Measurements from ENCODE around the gene CEP97.
"Not testable (repeated sequence)": the region's sequence is repeated elsewhere in the genome, so short reads cannot be mapped to it uniquely, and the experiment has no call there.

The CEP97 gene, protein sequence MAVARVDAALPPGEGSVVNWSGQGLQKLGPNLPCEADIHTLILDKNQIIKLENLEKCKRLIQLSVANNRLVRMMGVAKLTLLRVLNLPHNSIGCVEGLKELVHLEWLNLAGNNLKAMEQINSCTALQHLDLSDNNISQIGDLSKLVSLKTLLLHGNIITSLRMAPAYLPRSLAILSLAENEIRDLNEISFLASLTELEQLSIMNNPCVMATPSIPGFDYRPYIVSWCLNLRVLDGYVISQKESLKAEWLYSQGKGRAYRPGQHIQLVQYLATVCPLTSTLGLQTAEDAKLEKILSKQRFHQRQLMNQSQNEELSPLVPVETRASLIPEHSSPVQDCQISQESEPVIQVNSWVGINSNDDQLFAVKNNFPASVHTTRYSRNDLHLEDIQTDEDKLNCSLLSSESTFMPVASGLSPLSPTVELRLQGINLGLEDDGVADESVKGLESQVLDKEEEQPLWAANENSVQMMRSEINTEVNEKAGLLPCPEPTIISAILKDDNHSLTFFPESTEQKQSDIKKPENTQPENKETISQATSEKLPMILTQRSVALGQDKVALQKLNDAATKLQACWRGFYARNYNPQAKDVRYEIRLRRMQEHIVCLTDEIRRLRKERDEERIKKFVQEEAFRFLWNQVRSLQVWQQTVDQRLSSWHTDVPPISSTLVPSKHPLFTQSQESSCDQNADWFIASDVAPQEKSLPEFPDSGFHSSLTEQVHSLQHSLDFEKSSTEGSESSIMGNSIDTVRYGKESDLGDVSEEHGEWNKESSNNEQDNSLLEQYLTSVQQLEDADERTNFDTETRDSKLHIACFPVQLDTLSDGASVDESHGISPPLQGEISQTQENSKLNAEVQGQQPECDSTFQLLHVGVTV

DNA sequence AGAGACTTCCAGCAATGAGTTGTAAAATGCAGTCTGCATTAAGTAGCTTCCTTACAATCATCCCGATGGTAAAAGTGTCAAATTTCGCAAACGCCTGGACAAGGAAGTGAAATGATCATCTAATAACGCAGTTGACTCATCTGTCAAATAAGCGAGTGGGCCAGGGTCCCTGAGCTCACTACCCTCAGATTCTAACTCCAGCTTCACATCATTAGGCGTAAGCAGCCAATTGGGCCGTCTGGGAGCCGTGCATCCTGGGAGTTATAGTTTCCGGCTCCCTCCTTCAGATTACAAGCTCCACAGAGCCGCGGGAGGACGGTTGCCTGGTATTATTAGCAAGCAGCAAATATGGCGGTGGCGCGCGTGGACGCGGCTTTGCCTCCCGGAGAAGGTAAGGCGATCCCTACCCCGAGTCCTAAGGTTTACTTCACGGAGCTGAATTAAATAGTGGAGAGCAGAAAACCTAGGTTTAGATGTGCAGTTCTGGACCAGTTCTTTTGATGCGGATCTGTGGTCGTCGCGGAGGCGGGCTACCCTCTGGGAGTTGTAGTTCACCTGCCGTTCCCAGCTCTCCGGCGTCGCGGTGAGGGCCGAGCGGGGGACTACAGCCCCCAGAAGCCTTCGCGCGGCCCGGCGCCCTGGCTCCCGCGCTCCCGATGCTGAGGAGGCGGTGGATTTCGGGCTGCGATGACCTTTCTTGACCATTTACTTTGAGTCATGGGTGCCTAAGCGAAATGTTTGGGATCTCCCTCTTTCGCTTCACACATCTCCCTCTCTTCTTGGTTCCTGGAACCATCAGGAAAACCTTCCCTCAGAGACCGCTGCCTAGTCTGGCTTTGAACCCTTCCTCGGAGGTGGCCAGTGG is at the start of gene CEP97:
Gene CEP97, plus strand, starts transcription at position 286 of the 865 bp plus-strand sequence. Its CDS starts 63 bp downstream, at position 349.
- DNase-seq (ENCODE audit: low read depth in 2 of 2): peak; percentile 75 to 83

DNA sequence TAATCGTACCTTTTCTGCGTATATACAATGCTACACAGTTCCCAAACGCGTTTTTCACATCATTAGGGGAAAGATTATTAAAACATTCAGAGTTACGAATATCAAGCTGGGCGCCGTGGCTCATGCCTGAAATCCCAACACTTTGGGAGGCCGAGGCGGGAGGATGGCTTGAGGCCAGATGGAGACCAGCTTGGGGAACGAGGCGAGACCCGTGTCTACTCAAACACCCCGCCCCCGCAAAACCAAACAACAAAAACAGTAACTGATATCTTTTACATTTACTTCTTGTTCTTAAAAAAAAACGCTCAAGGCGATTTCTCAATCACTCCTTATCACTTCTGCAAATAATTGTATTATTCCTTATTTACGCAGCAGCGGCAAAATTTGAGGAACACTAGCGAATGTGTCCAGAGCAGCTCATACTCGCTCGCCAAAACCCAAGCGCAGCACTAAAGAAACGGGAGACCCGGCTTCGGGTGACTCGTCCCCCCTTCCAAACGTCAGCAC is 48.7 kb upstream of the CEP97 start:
- no peak for DNase-seq (ENCODE audit: low read depth in 2 of 2)

DNA sequence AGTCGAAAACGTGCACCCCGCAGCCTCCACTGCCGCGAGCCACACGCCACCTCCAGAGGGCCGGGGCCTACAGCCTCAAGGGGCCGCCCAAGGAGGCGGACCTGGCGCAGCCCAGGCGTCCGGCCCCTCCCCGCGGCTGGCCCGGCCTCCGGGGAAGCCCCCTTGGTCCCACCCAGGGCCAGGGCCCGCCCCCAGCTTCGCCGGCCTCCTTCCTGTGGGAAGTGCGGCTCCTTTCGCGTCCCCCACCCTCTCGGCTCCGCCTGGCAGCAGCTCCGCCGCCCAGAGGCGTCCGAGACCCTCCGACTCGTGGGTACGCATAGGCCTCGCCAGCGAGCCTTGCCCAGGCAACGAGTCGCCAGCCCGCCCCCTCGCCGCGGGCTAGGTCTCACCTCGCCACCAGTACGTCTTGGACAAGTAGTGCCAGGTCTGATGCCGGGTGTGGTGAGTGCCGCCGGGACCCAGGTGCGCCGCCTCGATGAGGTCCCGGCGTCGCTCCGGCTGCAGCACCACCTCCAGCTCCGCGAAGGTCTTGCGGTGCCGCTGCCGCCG is 48.1 kb upstream of the CEP97 start:
- peak; percentile 88 to 95 for DNase-seq (ENCODE audit: low read depth in 2 of 2)

DNA sequence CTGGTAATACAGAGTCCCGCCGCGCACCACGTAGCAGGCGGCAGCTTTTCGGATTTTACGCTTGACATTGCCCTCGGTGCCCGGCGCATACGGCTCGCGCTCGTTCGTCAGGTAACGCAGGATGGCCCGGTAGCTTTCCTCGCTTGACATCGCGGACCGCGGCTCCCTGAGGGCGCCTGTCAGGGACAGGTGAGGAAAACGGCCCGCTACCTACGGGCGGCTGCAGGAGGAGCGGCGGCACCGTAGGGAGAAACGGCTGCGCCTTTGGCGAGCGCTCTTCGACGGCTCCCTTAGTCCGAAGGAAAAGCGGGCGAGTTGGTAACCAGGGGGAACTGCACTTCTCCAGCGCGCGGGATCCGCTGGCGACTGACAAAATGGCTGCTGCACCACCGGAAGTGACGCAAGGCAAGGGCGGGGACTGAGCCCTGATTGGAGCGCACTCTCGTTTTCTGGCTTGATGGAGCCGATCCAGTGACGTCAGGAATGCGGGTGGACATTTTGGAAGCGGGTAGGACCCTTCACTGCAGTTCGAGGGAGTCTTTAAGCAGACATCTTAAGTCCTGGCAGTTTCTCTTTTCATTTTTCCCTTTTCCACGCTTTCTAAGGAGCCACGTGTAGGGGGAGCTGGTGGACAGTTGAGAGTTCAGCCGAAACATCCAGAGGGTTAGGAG is 47.5 kb upstream of the CEP97 start, which contains the start of gene ZBTB11:
Gene ZBTB11, minus strand, starts transcription at position 368 of the 671 bp plus-strand sequence. Its CDS starts 218 bp downstream, at position 150.
- peak; percentile 99 for DNase-seq (ENCODE audit: low read depth in 2 of 2)

DNA sequence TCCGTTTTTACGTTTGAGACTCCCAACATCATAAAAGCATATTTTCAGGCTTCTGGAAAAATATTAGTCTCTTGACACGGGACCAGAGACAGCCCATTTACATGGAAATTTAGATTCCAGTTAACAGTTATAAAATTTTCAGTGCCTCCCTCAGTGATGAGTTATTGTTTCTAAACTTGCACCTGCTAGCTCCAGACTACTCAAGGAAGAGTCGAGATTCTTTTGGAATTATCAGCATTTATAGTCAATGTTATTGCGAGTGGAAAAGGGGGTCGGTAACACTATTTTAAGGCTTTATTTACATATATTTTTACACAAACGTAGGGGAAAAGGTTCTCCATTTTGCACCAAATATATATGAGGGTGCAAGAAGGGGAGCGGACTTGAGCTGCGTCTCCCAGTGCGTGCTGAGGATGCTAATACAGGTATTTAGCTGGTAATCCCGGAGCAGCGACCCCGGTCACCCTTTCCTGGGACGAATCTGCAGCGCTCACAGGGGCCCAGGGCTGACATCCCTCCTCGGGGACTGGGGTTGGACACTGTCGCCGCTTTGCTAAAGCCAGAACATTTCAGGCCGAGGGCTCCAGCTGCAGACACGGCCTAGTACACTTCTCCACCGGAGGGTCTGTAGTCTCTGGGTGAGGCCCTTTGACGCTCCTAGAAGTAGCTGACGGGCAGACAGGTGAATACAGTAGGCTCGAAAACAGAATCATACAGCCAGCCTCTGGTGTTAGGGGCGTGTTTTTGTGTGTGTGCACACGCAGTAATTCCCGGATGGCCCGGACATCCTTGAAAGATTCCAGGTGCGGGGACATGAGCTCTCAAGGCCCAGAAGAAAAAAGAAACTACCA is 46.8 kb upstream of the CEP97 start:
- DNase-seq (ENCODE audit: low read depth in 2 of 2): no peak

DNA sequence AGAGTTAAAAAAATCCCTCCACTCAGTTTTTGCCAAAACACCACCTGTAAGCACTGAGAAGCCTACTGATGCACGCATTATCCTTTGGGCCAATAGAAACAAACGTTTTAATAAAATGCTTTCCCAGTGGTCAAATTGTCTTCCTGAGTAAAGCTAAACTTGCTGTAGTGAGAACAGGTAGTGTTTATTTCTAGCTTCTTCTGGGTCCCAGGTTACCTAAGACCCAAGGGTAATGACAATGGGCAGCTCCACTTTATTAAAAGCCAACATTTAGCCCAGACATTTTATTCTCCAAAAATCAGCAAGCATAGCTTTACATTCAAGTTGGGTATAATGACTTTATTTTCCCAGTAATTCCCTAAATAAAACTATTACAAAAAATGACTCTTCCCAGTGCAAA is 45.6 kb upstream of the CEP97 start:
- DNase-seq (ENCODE audit: low read depth in 2 of 2): not testable (repeated sequence)

DNA sequence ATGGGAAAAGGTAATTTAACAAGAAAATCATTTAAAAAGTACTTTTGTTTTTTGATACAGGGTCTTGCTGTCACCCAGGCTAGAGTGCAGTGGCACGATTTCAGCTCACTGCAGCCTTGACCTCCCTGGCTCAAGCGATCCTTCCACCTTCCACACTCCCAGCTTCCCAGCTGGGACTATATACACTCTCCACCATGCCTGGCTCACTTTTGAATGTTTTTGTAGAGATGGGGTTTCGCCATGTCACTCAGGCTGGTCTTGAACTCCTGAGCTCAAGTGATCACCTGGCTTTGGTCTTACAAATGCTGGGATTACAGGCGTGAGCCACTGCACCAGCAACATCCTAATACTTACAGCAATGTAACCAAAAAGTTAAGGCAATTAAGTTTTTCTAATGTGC is 43.9 kb upstream of the CEP97 start:
- DNase-seq (ENCODE audit: low read depth in 2 of 2): no peak

DNA sequence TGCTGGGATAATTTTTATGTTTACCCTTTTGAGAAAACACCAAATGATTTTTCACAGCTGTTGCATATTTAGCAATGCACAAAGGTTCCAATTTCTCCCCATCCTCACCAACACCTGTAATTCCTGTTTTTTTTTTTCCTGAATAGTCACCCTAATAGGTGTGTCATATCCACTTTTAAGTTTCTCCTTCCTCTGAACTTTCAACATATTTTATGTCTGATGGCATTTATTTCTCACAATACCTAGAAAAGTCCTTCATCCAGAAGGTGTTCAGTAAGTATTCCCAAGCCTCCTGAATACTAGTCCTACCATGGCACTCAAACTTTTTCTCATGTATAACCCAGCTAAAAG is 39.4 kb upstream of the CEP97 start:
- no peak for DNase-seq (ENCODE audit: low read depth in 2 of 2)

DNA sequence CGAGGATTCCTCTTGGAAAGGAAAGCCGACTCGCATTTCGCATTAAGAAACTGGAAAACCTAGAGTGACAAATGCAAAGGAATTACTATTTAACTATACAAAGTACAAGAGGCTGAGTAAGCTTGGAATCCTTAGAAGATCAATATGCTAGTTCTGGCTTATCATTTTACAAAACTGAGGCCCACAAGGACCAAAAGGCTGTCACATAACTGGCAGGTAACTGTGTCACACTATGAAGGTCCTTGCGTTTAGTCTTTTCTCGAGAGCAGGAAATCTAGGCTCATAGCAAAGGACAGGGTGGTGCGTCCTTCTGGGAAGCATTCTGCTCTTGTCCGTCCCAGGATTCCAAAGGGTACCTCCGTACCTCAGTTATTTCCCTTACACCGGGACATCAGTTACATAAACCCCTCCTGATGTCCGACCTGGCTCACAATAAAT is 38.5 kb upstream of the CEP97 start:
- DNase-seq (ENCODE audit: low read depth in 2 of 2): no peak

DNA sequence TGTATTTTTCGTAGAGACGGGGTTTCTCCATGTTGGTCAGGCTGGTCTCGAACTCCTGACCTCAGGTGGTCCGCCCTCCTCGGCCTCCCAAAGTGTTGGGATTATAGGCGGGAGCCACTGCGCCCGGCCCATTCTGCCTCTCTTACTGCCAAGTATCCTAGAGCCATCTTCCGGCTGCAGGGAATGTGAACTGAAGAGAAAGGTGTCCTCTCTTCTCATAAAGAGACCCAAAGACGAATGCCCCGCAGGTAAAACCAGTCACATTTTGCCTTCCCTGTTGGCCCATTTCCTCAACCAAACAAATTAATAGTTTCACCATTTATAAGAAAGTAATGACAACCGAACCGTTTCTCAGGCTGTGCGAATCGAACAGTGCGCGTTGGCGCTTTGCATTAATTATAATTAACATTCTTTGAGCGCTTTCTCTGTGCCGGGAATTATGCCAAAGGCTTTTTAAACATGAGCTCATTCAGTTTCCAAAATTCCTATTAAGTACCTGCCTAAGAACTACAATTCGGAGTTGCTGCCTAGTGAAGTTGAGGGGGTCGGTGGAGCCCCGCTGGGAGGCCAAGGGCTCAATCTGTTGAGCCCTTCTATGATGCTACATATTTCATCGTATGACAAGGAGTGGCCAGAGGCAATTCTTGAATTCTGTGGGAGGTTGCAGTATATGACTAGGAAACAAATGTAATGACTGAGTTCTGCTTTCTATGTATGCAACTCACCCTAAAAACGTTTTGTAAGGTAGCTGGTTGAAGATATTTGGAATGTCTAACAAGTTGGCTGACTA is 37.1 kb upstream of the CEP97 start:
- DNase-seq (ENCODE audit: low read depth in 2 of 2): no peak

DNA sequence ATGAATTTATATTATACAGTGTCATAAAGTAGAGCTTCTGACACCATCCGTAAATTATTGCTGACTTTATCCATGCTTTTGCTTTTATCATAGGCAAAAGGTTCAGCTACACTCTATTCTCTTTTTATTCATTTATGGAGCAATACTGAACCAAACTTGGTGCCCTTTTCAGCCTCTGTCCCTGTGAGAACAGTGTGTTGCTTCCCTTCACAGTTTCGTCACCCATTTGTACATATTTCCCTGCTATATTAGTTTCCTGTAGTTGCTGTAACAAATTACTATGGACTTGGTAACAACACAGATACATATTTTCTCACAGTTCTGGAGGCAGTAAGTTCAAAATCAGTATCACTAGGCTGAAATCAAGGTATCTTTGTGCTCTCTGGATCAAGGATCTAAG is 35.1 kb upstream of the CEP97 start:
- DNase-seq (ENCODE audit: low read depth in 2 of 2): no peak

DNA sequence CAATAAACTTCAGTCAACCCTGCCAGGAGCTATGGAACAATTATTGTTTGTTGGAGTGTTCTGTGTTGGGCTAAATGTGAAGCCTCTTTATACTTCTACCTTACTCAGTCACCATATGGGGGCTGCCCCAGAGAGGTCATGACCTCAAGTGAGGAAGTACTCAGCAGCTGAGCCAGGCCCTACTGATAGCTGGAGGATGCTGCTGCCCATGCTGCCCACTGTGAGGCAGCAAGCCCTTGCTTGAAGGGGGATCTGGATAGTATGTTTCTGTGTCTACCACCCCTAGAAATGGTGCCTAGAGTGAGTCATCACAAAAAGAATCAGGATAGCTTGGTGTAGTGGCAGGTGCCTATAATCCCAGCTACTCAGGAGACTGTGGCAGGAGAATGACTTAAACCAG is 33.4 kb upstream of the CEP97 start:
- no peak for DNase-seq (ENCODE audit: low read depth in 2 of 2)

DNA sequence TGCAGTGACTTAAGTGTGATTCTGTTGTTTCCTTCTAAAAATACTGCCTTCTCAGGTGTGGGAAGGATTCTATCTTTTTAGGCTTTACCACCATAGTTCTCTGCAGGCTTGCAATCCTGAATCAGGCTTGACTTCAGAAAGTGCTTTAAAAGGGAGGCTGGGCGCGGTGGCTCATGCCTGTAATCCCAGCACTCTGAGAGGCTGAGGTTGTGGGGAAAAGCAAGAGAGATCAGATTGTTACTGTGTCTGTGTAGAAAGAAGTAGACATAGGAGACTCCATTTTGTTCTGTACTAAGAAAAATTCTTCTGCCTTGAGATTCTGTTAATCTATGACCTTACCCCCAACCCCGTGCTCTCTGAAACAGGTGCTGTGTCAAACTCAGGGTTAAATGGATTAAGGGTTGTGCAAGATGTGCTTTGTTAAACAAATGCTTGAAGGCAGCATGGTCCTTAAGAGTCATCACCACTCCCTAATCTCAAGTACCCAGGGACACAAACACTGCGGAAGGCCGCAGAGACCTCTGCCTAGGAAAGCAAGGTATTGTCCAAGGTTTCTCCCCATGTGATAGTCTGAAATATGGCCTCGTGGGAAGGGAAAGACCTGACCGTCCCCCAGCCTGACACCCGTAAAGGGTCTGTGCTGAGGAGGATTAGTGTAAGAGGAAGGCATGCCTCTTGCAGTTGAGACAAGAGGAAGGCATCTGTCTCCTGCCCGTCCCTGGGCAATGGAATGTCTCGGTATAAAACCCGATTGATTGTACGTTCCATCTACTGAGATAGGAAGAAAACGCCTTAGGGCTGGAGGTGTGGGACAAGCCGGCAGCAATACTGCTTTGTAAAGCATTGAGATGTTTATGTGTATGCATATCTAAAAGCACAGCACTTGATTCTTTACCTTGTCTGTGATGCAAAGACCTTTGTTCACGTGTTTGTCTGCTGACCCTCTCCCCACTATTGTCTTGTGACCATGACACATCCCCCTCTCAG is 32.4 kb upstream of the CEP97 start:
- DNase-seq (ENCODE audit: low read depth in 2 of 2): not testable (repeated sequence)

DNA sequence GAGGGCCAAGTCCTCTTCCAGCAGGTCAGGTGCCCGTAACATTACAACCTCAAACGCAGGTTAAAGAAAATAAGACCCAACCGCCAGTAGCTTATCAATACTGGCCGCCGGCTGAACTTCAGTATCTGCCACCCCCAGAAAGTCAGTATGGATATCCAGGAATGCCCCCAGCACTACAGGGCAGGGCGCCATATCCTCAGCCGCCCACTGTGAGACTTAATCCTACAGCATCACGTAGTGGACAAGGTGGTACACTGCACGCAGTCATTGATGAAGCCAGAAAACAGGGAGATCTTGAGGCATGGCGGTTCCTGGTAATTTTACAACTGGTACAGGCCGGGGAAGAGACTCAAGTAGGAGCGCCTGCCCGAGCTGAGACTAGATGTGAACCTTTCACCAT is 30.9 kb upstream of the CEP97 start:
- DNase-seq (ENCODE audit: low read depth in 2 of 2): not testable (repeated sequence)

DNA sequence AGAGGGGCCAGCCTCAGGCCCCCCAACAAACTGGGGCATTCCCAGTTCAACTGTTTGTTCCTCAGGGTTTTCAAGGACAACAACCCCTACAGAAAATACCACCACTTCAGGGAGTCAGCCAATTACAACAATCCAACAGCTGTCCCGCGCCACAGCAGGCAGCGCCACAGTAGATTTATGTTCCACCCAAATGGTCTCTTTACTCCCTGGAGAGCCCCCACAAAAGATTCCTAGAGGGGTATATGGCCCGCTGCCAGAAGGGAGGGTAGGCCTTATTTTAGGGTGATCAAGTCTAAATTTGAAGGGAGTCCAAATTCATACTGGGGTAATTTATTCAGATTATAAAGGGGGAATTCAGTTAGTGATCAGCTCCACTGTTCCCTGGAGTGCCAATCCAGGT is 29.6 kb upstream of the CEP97 start:
- not testable (repeated sequence) for DNase-seq (ENCODE audit: low read depth in 2 of 2)

DNA sequence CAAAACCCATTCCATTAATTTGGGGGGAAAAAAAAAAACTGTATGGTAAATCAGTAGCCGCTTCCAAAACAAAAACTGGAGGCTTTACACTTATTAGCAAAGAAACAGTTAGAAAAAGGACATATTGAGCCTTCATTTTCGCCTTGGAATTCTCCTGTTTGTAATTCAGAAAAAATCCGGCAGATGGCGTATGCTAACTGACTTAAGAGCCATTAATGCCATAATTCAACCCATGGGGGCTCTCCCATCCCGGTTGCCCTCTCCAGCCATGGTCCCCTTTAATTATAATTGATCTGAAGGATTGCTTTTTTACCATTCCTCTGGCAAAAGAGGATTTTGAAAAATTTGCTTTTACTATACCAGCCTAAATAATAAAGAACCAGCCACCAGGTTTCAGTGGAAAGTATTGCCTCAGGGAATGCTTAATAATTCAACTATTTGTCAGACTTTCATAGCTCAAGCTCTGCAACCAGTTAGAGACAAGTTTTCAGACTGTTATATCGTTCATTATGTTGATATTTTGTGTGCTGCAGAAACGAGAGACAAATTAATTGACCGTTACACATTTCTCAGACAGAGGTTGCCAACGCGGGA is 28.5 kb upstream of the CEP97 start:
- DNase-seq (ENCODE audit: low read depth in 2 of 2): no peak
